Aorta (tissue), 5 donors: ENCODE results near the gene CHD5. TPM values are rescaled to one million over a fixed set of nuclear protein-coding genes. Genes with fewer than 3 reads are reported as not detected.

Experiments used
- ATAC-seq: fragments of 200-7000 bp; cut with Tn5 transposase; one replicate; pipeline ENCODE4 v1.9.1; 2022; ENCODE audit warnings: moderate library complexity; ENCODE audit not compliant: low FRiP score
- DNase-seq, 2 donors: peaks; one replicate each; pipeline ENCODE4 v3.0.0-alpha.2; 2020
- H3K27ac ChIP-seq, 2 donors: one replicate each; pipeline ENCODE4 v1.5.1; 2013; ENCODE audit warnings: low read length in 2 of 2, mild to moderate bottlenecking in 2 of 2, moderate library complexity in 2 of 2, control low read depth in 1 of 2, inconsistent platforms in 1 of 2, low read depth in 1 of 2
- H3K27me3 ChIP-seq, 2 donors: one replicate each; pipeline ENCODE4 v1.6.1; 2013; ENCODE audit warnings: control low read depth in 1 of 2, low read length in 1 of 2, mild to moderate bottlenecking in 1 of 2, moderate library complexity in 1 of 2; ENCODE audit not compliant: insufficient read depth in 2 of 2, control insufficient read depth in 1 of 2
- H3K36me3 ChIP-seq, 2 donors: one replicate each; pipeline ENCODE4 v1.6.1; 2013; ENCODE audit warnings: control low read depth in 1 of 2, low read length in 1 of 2, mild to moderate bottlenecking in 1 of 2; ENCODE audit not compliant: insufficient read depth in 2 of 2, control insufficient read depth in 1 of 2
- H3K4me1 ChIP-seq, 2 donors: one replicate each; pipeline ENCODE4 v1.6.1; 2013; ENCODE audit warnings: low read length in 2 of 2, control low read depth in 1 of 2, mild to moderate bottlenecking in 1 of 2, moderate library complexity in 1 of 2; ENCODE audit not compliant: insufficient read depth in 2 of 2, control insufficient read depth in 1 of 2
- H3K4me3 ChIP-seq, 2 donors: one replicate each; pipeline ENCODE4 v1.5.1; 2013; ENCODE audit warnings: low read length in 2 of 2, control low read depth in 1 of 2, mild to moderate bottlenecking in 1 of 2
- H3K9me3 ChIP-seq: one replicate; pipeline ENCODE4 v1.6.1; 2013; ENCODE audit warnings: mild to moderate bottlenecking, low read length; ENCODE audit not compliant: control insufficient read depth
- WGBS, 2 donors: extraction: QIAGEN DNeasy Blood & Tissue Kit; methylation state at CpG; one replicate each; pipeline ENCODE4 v1.1.7; 2013; 5-methylcytosine and 5-hydroxymethylcytosine counted together
- intact Hi-C, 2 donors: fragments of 100-400 bp; cut with DNase I; formaldehyde crosslinking; loops; one replicate each; pipeline versions ENCODE4 v1.14.2 to v1.15.0; 2022
- polyA plus RNA-seq, 2 donors: library from polyadenylated mRNA; stranded (reverse); fragments of 200-250 nt; gene quantifications; one replicate each; pipeline ENCODE4 v1.2.3, GENCODE V29; 2013
- total RNA-seq, 2 donors: library from RNA; stranded (reverse); fragmentation: NEBNext Ultra II Directional; extraction: Animal tissue kit (Norgen Biotek cat#: 25700); gene quantifications; one replicate each; pipeline ENCODE4 v1.2.1, GENCODE V29; 2021
- donor health status: healthy with polysubstance abuse.
- donor health status: Bipolar disorder and iron deficiency.
- donor health status: DM: no; HTN: no; CAD: no.
- donor health status: DM: no; HTN: no; CAD: no.
- donor health status: DM: yes; HTN: yes; CAD: no.

The CHD5 gene
- total and polyA plus RNA-seq, 4 donors: 0.24 to 2.5 (median 0.32) TPM

DNA sequence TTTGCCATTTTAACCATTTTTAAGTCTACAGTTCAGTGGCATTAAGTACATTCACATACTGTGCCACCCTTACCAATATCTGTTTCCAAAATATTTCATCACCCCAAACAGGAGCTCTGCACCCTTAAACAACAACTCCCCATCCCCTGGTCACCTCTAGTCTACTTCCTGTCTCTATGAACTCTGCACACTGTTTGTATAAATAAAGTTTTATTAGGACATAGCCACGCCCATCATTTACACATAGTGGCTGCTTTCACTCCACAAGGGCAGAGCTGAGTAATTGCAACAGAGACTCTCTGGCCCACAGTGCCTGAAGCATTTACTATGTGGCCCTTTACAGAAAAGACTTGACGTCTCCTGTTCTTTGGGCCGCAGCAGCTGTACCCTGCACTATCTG, 104.4 kb downstream of the CHD5 start:
- Histone ChIP-seq H3K4me1 (no peaks in the 10 kb centered on the region), H3K36me3 (no peaks in the 10 kb centered on the region), H3K9me3 (no peaks in the 10 kb centered on the region), H3K27me3 (no peaks in the 10 kb centered on the region), H3K4me3 (no peak overlapping the region), H3K27ac (no peak overlapping the region)
- no peak for DNase-seq
- intact Hi-C loops: no loop called here
- no peak for ATAC-seq
- WGBS, 2 donors: 94 to 95% methylated on average over 3 of the region's 3 CpGs

DNA sequence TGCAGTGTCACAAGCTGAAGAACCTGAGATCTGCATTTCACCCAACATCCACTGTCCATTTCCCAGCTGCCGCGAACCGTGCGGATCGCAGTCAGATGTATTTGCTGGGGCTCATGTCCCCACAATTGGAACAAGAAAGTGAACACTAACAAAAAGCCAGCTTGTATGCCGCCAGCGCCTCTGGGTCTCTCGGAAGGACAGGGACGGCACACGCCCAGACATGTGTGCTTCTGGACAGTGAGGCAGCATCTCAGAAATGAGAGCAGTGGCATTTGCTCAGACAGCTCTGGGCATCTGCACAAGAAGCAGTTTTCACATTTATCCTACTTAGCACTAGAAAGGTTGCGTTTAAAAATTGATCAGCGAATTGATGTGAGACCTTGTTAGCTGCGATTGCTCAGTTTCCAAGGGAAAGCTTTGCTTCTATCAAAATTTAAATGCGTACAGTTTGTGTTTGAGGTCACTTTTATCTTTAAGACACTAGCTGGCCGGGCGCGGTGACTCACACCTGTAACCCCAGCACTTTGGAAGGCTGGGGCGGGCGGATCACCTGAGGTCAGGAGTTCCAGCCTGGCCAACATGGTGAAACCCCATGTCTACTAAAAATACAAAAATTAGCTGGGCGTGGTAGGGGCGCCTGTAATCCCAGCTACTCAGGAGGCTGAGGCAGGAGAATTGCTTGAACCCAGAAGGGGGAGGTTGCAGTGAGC, 105.8 kb downstream of the CHD5 start:
- Histone ChIP-seq H3K27ac (no peak overlapping the region), H3K9me3 (no peaks in the 10 kb centered on the region), H3K36me3 (no peaks in the 10 kb centered on the region), H3K4me1 (no peaks in the 10 kb centered on the region), H3K27me3 (no peaks in the 10 kb centered on the region), H3K4me3 (no peak overlapping the region)
- intact Hi-C loops: no loop called here
- no peak for DNase-seq
- ATAC-seq: no peak
- 95% methylated on average over 21 of the region's 21 CpGs for WGBS, 2 donors

DNA sequence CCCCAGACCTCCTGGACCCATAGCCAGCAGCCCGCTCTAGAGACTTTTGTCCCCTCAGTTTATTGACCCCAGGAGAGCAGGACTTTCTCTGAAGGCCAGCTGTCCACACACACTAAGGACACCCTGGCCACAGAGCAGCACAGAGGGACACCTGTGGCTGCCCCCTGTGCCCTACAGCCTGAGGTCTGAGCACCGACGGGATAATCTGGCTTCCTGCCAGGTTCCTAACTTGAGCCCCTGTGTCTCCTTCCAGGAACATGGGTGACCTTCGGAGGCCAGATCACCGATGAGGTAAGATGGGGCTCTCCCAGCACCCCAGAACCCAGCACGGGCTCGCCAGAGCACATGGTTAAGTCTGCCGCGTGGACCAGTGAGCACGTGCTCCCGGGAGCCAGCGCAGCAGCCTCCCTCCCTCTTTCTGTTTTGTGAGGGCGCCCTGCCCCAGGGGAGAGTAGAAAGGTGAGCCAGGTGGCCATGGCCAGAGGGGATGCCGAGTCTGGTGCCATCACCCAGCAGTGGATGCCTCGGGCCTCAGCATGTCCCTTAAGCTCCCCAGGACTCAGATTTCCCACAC, 106.6 kb downstream of the CHD5 start:
- Histone ChIP-seq H3K9me3 (no peaks in the 10 kb centered on the region), H3K4me3 (no peak overlapping the region), H3K27me3 (no peaks in the 10 kb centered on the region), H3K36me3 (no peaks in the 10 kb centered on the region), H3K27ac (no peak overlapping the region), H3K4me1 (no peaks in the 10 kb centered on the region)
- DNase-seq (no peak), ATAC-seq (no peak)
- intact Hi-C loops: no loop called here
- WGBS, 2 donors: 86 to 87% methylated on average over 15 of the region's 15 CpGs

DNA sequence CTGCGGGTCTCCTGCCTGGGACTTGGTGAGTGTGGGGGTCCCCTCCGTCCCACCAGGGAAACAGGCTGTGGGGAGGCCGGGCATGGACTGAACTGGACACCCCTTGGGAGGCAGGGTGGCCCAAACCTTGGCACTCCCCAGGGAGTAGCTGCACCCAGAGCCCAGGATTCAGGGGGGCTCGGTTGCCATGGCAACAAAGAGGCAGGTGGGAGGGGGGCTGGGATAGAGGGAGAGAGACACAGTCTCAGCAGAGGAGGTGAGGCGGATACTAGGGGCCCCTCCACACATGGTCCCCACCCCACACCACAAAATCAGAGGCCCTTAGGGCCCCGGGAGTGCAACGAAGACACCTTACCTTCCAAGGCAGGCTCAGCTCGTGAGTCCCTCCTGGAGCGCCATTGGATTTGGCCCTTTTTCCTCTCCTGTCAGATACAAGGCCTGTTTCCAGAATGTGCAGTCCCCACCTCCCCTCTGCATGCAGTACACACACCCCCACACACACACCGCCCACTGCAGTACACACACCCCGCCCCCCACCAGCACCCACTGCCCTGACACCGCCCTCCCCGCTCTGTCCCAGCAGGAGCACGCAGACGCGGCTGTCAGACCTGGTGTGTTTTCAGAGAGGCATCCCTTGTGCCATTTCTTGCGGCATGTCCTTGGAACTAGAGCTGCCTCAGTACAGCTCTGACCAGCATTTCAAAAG, 107.2 kb downstream of the CHD5 start:
- Histone ChIP-seq H3K27me3 (no peaks in the 10 kb centered on the region), H3K36me3 (no peaks in the 10 kb centered on the region), H3K9me3 (no peaks in the 10 kb centered on the region), H3K27ac (no peak overlapping the region), H3K4me1 (no peaks in the 10 kb centered on the region), H3K4me3 (no peak overlapping the region)
- intact Hi-C loops: no loop called here
- no peak for DNase-seq
- ATAC-seq: no peak
- WGBS, 2 donors: 84 to 85% methylated on average over 17 of the region's 17 CpGs

DNA sequence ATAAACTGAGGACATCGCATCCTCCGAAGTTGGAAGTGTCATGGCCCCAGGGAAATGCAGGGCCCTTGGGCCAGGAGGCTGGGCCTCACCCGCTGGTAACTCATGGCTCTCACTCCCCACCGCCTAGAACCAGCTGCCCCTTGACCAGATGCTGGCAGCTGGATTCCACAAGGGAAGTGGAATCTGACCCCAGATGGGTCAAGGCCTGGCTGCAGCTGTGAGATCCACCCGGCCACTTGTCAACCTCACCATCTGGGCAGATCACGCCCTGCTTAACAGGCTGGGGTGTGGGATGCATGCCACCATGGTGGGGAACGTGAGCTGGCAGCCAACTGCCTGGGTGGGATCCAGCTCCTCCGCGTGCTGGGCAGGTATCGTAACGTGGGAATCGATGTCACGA, 108.9 kb downstream of the CHD5 start:
- DNase-seq: no peak
- H3K4me1 ChIP-seq: no peaks in the 10 kb centered on the region
- 85 to 89% methylated on average over 13 of the region's 13 CpGs for WGBS, 2 donors
- no peaks in the 10 kb centered on the region for H3K9me3 ChIP-seq
- intact Hi-C loops: no loop called here
- no peak for ATAC-seq
- H3K4me3 ChIP-seq: no peak overlapping the region
- H3K27me3 ChIP-seq: no peaks in the 10 kb centered on the region
- H3K27ac ChIP-seq: no peak overlapping the region
- no peaks in the 10 kb centered on the region for H3K36me3 ChIP-seq

DNA sequence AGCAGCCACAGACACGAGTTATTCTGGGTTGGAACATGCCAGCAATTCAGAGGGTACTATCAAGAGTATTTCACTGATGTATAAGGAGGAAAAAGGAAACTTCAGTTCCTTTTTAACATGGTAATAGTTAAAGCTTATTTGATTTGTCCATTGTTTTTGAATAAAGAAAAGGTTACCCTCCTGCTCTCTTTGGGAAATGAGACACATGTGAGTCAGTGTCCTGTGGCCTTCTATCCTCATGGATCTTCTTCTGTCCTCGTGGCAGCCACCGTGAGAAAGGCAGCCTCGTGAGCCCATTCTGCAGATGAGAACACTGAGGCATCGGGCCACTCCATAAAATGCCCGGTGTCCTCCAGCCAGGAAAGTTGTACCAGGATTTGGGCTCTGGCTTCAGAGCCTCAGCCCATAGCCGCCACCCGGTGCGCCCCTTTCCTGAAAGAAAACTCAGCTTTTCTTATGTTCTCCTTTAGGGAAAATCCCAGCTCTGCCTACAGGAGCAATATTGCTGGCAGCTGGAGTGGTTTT, 109.6 kb downstream of the CHD5 start:
- Histone ChIP-seq H3K4me1 (no peaks in the 10 kb centered on the region), H3K27me3 (no peaks in the 10 kb centered on the region), H3K4me3 (no peak overlapping the region), H3K36me3 (no peaks in the 10 kb centered on the region), H3K27ac (no peak overlapping the region), H3K9me3 (no peaks in the 10 kb centered on the region)
- 85 to 87% methylated on average over 9 of the region's 9 CpGs for WGBS, 2 donors
- ATAC-seq (no peak), DNase-seq (no peak)
- intact Hi-C loops: no loop called here

DNA sequence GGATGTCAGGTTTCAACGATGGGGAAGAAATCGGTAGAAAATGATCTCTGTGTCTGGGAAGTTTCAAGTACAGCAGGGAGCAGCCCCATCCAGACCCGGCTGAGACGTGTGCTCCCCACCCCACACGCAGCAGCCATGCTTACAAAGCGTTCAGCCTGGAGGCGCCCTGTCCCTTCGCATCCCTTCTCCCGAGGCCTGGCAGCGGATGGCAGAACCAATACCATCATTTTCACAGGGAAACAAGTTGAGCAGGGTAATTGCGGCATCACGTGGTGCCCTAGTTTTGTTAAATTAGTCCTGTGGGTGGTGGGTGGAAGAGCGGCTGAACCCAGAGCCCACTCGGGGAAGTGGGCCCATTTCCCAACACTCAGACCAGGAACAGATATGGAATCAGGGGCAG, 110.5 kb downstream of the CHD5 start:
- ATAC-seq (no peak), DNase-seq (no peak)
- Histone ChIP-seq H3K4me1 (no peaks in the 10 kb centered on the region), H3K27me3 (no peaks in the 10 kb centered on the region), H3K9me3 (no peaks in the 10 kb centered on the region), H3K4me3 (no peak overlapping the region), H3K36me3 (no peaks in the 10 kb centered on the region), H3K27ac (no peak overlapping the region)
- WGBS, 2 donors: 85 to 87% methylated on average over 14 of the region's 14 CpGs
- intact Hi-C loops: no loop called here

DNA sequence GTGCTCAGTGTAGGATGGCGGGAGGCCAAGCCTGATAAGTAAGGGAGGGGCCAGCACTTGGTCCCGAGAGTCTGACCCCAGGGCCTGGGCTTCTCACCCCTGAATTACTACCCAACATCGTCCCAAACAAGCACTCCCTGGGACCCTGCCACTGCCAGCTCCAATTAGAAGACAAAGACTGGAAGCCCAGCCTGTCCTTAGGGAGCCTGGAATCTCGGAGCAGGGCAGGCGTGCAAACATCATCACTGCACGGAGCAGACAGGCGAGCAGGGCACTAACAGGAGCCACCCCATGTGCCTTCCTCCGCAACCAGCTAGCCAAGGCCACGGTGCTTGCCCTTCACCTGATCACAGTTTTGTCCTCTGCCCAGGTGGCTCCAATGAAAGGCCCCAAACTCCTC, 111.2 kb downstream of the CHD5 start:
- ATAC-seq: no peak
- DNase-seq: no peak
- 75 to 84% methylated on average over 9 of the region's 9 CpGs for WGBS, 2 donors
- intact Hi-C loops: no loop called here
- no peaks in the 10 kb centered on the region for H3K4me1 ChIP-seq
- no peak overlapping the region for H3K4me3 ChIP-seq
- H3K27me3 ChIP-seq: no peaks in the 10 kb centered on the region
- no peak overlapping the region for H3K27ac ChIP-seq
- H3K36me3 ChIP-seq: no peaks in the 10 kb centered on the region
- no peaks in the 10 kb centered on the region for H3K9me3 ChIP-seq

DNA sequence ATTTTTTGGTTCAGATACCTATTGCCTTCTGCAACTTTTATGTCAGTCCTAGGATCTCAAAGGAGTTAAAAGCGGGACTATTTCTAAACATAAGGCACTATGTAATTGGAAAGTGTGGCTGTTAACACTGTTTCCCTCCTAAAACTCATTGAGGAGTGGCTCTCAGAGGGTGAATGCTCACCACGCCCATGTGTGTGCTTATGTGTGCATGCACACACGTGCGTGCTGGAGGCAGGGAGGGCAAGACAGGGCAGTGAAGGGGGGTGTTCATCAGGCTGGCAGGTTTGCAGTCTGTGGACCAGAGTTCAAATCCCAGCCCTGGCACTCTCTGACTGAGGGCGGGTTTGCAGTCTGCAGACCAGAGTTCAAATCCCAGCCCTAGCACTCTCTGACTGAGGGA, 112.0 kb downstream of the CHD5 start:
- DNase-seq (no peak), ATAC-seq (no peak)
- H3K9me3 ChIP-seq: no peaks in the 10 kb centered on the region
- H3K27me3 ChIP-seq: no peaks in the 10 kb centered on the region
- H3K4me1 ChIP-seq: no peaks in the 10 kb centered on the region
- intact Hi-C loops: no loop called here
- 85 to 89% methylated on average over 5 of the region's 5 CpGs for WGBS, 2 donors
- no peaks in the 10 kb centered on the region for H3K36me3 ChIP-seq
- no peak overlapping the region for H3K27ac ChIP-seq
- H3K4me3 ChIP-seq: no peak overlapping the region
